Small intestine (tissue), 7 donors: ENCODE results near the gene NAIP. TPM values are rescaled to one million over a fixed set of nuclear protein-coding genes. Genes with fewer than 3 reads are reported as not detected.
"Not testable (repeated sequence)": the region's sequence is repeated elsewhere in the genome, so short reads cannot be mapped to it uniquely, and the experiment has no call there.

ENCODE experiments used
- DNase-seq, 2 donors: peaks; one replicate each; pipeline versions ENCODE4 v3.0.0 to v3.0.0-alpha.2; 2013
- FAIRE-seq: peaks from 2 replicates; lab custom pipeline; 2012; peaks lifted over from hg19 to GRCh38; lab: Jason Lieb, UNC
- H3K27ac ChIP-seq, 3 donors: one replicate each; pipeline ENCODE4 v1.5.1; 2013; ENCODE audit warnings: low read length in 2 of 3, mild to moderate bottlenecking in 2 of 3, control low read depth in 1 of 3, inconsistent platforms in 1 of 3, low read depth in 1 of 3, moderate library complexity in 1 of 3
- H3K27me3 ChIP-seq, 3 donors: one replicate each; pipeline ENCODE4 v1.6.1; 2013; ENCODE audit warnings: low read length in 3 of 3, inconsistent platforms in 1 of 3; ENCODE audit not compliant: control insufficient read depth in 3 of 3, insufficient read depth in 3 of 3
- H3K36me3 ChIP-seq, 3 donors: one replicate each; pipeline ENCODE4 v1.6.1; 2013; ENCODE audit warnings: low read length in 3 of 3, inconsistent platforms in 1 of 3, low read depth in 1 of 3, mild to moderate bottlenecking in 1 of 3, moderate library complexity in 1 of 3; ENCODE audit not compliant: control insufficient read depth in 3 of 3, insufficient read depth in 2 of 3
- H3K4me1 ChIP-seq, 3 donors: one replicate each; pipeline ENCODE4 v1.6.1; 2013; ENCODE audit warnings: low read length in 2 of 3, inconsistent platforms in 1 of 3, low read depth in 1 of 3, mild to moderate bottlenecking in 1 of 3, moderate library complexity in 1 of 3; ENCODE audit not compliant: control insufficient read depth in 3 of 3, insufficient read depth in 2 of 3
- H3K4me3 ChIP-seq, 3 donors: one replicate each; pipeline ENCODE4 v1.5.1; 2013; ENCODE audit warnings: low read length in 3 of 3, control low read depth in 1 of 3, inconsistent platforms in 1 of 3, low read depth in 1 of 3, mild to moderate bottlenecking in 1 of 3, moderate library complexity in 1 of 3
- H3K9me3 ChIP-seq, 2 donors: one replicate each; pipeline ENCODE4 v1.6.1; 2013; ENCODE audit warnings: low read depth in 1 of 2, low read length in 1 of 2; ENCODE audit not compliant: control insufficient read depth in 2 of 2, insufficient read depth in 1 of 2
- WGBS, 3 donors: extraction: QIAGEN DNeasy Blood & Tissue Kit; methylation state at CpG; one replicate each; pipeline ENCODE4 v1.1.7; 2013; 5-methylcytosine and 5-hydroxymethylcytosine counted together
- polyA plus RNA-seq, 4 donors: library from polyadenylated mRNA; stranded (reverse) in 3 of 4; unstranded in 1 of 4; fragments of 200-250 nt in 3 of 4; fragments of 120-200 nt in 1 of 4; gene quantifications; one replicate each; pipeline versions ENCODE4 v1.2.1 to v1.2.3, GENCODE V29; 2013
- donor health status: healthy with polysubstance abuse.
- donor health status: control.
- donor health status: control.
- donor health status: Bipolar disorder and iron deficiency.
- donor health status: healthy.

NAIP gene
- polyA plus RNA-seq, 4 donors: 1.1 to 37.9 (median 3.8) TPM

DNA sequence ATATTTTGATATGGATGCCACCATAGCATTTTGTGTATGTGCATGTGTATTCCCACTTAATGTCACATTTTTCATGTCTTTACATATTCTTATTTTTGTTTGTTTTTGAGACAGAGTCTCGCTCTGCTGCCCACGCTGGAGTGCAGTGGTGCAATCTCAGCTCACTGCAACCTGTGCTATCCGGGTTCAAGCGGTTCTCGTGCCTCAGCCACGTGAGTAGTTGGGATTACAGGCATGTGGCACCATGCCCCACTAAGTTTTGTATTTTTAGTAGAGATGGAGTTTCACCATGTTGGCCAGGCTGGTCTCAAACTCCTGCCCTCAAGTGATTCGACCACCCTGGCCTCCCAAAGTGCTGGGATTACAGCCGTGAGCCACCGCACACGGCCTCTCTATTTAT lies 72.1 kb downstream of the NAIP start:
- DNase-seq, FAIRE-seq, H3K36me3 ChIP-seq, H3K9me3 ChIP-seq, H3K4me3 ChIP-seq, H3K27ac ChIP-seq, H3K4me1 ChIP-seq, H3K27me3 ChIP-seq: not testable (repeated sequence)
- 99% methylated on average over 6 of the region's 10 CpGs; no CpG with 5 or more reads in 2 of the 3 donors for WGBS, 3 donors

DNA sequence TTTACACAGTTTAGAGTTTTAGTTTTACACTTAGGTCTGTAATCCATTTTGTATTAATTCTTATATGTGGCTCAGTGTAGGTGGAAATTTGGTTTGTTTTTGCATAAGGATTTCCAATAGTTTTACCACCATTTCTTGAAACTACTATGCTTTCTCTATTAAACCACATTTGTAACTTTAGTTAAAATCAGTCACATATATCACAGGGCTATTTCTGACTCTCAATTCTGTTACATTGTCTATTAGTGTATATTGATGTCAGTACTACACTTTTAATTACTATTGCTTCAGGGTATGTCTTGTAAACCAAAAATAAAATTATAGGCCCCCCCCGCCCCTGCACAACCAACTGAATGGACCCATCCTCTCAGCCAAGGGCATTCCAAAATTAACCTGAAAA lies 92.6 kb downstream of the NAIP start:
- not testable (repeated sequence) for FAIRE-seq
- WGBS, 3 donors: no CpG with 5 or more reads among the region's 1 CpG

DNA sequence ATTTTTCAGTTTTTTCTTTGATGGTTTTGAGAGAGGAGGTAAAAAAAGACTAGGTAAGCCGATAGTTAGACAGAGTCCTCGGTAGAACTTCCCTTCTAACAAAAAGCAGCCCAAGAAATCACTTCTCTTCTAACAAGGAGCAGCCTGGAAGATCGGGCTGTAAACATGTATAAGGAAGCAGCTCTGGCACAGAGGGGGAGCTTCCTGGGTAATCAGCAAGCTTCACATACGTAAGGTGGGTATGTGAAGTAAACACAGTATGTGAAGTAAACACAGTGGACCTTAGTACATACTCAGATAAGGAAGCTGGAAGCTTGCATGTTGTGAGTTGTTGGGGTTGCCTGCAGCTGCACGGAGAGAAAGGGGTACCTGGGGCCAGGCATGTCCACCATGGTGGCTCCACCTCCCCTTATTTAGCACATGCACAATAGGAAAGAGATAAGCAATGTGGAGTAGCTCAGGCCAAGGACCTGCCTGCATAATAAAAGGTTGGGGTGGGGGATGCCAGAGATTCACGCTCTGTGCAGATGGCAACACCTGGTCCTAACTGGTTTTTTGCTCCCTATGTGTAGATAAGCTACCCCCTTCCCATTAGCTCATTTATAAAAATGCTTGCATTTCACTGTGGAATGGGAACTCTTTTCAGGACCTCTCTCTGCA lies 93.3 kb downstream of the NAIP start:
- not testable (repeated sequence) for H3K27ac ChIP-seq, H3K4me3 ChIP-seq, DNase-seq, H3K9me3 ChIP-seq, H3K4me1 ChIP-seq, H3K27me3 ChIP-seq, FAIRE-seq, H3K36me3 ChIP-seq
- WGBS, 3 donors: no CpG with 5 or more reads among the region's 6 CpGs

More for the DNA sequence above, 92.6 kb downstream of the NAIP start:
- not testable (repeated sequence) for H3K27ac ChIP-seq, H3K36me3 ChIP-seq, H3K4me3 ChIP-seq, H3K9me3 ChIP-seq, DNase-seq, H3K27me3 ChIP-seq, H3K4me1 ChIP-seq

DNA sequence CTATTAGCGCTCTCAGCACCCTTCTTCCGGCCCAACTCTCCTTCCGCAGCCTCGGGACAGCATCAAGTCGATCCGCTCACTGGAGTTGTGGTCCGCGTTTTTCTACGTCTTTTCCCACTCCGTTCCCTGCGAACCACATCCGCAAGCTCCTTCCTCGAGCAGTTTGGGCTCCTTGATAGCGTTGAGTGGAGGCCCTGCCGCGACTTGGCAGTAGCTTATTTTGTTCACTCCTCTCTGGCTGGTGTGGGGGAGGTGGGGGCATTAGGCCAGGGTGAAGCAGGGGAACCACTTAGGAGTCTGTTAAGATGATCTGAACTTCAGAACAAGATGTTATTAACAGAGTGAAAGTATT lies 100.0 kb downstream of the NAIP start:
- H3K4me1 ChIP-seq, H3K27ac ChIP-seq, H3K36me3 ChIP-seq, H3K27me3 ChIP-seq, H3K4me3 ChIP-seq, FAIRE-seq, H3K9me3 ChIP-seq, DNase-seq: not testable (repeated sequence)
- no CpG with 5 or more reads among the region's 16 CpGs for WGBS, 3 donors

Other genes with a start within 250 kb of the NAIP start
- gene SERF1A, start 124.7 kb downstream of the NAIP start, polyA plus RNA-seq: 10 to 100 TPM in 1 of 4 donors, 1 to 10 TPM in 2, not detected in 1; 3.3 to 15.1 (median 5.4) TPM
- 10 to 100 TPM; 14.5 to 49.7 (median 24.6) TPM for gene SMN1, start 100.3 kb downstream of the NAIP start, polyA plus RNA-seq
- gene GTF2H2, start 42.3 kb upstream of the NAIP start, polyA plus RNA-seq: 10 to 100 TPM in 2 of 4 donors, 1 to 10 TPM in 2; 3.4 to 36.0 (median 7.7) TPM